Measurements from ENCODE around the gene TCP11L2.
"Not testable (repeated sequence)": the region's sequence is repeated elsewhere in the genome, so short reads cannot be mapped to it uniquely, and the experiment has no call there.

Gene TCP11L2

DNA sequence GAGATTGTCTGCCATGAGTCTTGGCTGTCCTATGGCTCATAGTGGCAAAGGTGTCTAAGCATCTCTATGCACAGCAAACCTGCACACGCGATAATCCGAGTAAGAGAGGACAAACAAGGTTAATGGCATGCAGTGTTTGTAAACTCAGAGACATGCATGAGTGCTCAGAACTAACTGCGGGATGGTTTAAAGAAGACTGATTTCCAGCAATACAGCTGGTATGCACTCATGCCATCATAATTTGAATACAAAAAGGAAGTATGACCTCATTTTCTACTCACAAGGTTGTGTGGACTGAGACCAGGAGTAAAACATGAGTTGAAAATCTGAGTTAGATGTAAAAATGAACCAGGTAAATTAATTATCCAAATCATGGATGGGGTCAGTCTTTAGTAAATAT lies 16.6 kb upstream of the TCP11L2 start:
- DNase-seq: no peak

DNA sequence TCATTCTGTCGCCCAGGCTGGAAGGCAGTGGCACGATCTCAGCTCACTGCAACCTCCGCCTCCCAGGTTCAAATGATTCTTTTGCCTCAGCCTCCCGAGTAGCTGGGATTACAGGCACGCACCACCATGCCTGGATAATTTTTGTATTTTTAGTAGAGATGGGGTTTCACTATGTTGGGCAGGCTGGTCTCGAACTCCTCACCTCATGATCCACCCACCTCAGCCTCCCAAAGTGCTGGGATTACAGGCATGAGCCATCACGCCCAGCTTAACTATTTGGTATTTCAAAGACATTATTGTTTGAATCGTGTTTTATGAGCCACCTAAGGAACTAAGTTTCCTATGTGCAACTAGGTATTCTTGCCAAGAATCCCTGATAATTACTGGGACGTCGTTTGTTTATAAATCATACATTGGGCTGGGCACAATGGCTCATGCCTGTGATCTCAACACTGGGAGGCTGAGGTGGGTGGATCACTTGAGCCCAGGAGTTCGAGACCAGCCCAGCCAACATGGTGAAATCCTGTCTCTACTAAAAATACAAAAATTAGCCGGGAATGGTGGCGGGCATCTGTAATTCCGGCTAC lies 15.9 kb upstream of the TCP11L2 start:
- not testable (repeated sequence) for DNase-seq

DNA sequence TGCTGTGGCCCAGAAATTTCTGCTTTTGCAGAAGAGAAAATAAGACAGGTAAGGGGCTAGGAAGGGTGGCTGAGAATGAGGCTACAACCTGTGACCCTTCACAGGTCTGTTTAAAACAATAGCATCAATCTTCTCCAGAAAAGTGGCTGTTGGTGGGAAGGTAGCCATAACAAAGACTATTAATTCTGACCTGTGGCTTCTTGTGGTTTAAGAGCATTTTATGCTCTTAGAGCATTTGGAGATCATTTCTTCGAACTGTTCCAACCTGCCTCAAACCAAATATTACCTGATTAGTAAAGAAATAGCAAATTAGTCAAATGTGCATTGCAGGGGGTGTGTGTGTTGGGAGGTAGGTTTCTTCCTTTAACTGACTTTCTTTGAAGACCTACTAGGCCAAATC lies 15.2 kb upstream of the TCP11L2 start:
- DNase-seq: no peak

DNA sequence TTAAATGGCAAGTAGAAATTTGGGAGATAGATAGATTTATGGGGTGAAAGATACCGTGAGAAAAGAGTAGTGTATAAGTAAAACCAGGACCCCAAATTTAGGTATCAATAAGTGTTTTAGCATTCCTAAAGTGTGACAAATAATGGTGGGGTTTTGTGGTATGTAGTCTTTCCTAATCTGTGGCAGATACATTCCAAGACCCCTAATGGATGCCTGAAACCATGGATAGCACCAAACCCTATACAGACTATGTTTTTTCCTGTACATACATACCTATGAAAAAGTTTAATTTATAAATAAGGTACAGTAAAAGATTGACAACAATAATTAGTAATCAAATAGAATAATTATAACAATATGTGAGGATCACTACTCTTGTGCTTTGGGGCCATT lies 14.4 kb upstream of the TCP11L2 start:
- DNase-seq: no peak

DNA sequence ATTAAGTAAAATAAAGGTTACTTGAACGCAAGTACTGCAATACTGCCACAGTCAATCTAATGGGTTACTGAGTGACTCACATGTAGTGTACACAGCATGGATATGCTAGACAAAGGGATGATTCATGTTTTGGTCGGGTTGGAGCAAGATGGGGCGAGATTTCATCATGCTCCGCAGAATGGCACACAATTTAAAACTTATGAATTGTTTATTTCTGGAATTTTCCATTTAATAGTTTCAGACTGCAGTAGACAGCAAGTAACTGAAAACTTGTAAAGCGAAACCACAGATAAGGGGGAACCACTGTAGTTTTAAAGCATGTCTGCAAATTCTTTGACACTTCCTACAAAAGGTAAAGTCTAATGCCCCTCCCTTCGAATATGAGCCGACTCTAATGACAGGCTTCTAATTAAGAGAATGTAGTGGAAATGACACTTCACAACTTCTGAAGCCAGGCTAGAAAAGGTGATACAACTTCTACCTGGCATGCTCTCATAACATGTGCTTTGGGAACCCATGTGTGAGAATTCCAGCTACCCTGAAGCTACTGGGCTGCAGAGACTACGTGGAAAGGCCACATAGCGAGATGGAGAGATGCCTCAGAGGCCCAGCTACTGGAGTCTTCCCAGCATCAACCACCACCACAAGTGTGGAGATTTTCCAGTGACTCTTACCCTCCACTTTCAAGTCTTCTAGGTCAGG lies 13.9 kb upstream of the TCP11L2 start:
- no peak for DNase-seq

DNA sequence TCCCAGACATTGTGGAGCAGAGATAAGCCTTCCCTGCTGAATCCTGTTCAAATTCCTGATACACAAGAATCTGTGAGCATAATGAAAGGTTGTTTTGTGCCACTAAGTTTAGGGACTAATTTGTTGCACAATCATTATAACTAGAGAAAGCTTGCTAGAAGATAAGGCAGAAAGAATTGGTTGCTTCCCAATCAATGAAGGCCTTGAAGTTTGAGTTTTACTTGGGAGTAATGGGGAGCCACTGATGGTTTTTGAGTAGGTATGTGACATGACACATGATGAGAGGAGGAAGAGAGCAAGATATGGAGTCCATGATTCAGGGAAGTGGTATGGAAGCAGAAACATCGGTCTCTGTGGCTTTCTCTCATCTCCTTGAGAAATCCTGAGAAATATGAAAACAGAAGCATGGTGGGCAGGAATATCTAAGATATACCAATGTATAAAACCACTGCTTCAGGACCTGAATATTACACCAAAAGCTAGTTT lies 13.3 kb upstream of the TCP11L2 start:
- DNase-seq: no peak

DNA sequence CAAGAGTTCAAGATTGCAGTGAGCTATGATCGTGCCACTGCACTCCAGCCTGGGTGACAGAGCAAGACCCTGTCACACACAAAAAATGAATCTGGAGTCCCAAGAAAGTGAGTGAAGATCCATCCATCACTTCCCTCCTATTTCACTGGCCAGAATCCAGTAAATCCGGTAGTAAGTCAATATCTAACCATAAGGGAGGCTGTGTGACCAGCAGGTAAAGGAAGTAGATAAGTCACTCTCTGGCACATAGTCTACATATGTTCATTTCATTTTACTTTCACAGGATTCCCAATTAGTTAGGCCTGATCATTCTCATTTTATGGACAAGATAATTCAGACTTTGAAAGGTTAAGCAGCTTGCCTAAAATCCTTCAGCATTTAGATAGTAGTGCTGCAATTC lies 11.9 kb upstream of the TCP11L2 start:
- DNase-seq: no peak

DNA sequence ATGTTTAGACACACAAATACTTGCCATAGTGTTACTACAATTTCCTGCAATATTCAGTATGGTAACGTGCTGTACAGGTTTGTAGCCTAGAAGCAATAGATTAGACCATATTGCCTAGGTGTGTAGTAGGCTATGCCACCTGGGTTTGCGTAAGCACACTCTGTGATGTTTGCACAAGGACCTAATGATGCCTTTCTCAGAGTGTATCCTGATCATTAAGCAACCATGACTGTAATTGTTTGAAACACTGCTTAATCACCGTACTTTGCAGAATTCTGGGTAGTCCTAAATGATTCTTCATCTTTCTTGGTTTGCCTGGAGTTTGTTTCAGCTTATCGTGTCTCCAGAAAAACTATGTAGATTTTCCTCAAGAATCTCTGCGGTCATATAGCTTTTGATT lies 11.2 kb upstream of the TCP11L2 start:
- DNase-seq: no peak

DNA sequence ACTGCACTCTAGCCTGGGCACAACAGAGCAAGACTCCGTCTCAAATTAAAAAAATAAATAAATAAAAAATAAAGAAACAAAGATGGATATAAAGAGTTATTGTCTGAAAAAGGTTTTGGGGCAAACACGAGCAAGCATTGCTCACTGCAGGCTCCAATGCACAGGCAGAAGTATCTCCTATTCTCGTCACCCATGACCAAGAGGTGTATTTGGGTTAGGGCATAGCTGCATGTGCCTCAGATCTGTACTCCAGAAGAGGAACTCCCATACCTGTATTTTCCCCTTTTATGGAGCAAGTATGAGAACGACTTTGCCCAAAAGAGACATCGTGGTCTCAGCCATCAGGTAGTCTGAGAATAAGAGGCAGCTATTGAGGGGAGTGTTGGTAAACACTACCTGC lies 10.2 kb upstream of the TCP11L2 start:
- no peak for DNase-seq

DNA sequence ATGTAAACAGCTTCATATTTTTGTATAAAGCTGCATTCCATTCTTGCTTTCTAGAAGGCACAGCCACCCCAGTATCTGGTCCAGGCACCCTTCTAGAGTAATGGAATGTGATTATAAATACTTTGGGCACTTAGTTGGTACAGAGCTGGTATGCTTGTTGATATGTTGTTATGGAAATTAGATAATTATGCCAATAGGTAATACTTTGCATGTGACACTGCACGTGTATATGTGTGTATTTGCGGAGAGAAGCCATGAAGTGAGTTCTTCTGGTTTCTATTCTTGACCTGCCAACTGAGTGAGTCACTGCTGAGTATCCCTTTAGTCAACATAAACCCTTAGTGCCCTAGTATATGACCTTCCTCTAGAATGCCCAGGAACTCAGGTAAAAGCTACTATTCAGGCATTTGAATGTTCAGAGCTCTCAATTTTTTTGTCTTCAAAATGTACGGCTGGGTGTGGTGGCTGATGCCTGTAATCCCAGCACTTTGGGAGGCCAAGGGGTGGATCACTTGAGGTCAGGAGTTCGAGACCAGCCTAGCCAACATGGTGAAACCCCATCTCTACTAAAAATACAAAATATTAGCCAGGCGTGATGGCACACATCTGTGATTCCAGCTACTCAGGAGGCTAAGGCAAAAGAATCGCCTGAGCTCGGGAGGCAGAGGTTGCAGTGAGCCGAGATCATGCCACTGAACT lies 6.2 kb upstream of the TCP11L2 start:
- no peak for DNase-seq

DNA sequence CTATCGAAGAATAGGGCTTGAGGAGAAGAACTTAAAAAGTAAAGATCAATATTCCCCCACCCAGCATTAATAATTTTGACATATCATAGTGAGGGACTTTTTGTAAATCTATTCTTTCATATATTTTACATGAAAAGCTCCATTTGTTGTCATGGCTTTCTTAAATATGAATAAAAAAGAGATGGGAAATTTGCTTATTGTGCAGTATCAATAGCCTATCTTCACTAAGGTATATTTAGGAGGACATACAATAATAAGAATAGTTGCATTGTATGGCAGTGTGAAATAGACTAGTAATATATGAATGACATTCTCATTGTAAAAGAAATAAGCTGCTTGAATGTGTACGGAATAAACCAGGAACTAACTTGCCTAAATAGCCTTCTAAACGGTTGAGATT lies 5.5 kb upstream of the TCP11L2 start:
- DNase-seq: no peak

DNA sequence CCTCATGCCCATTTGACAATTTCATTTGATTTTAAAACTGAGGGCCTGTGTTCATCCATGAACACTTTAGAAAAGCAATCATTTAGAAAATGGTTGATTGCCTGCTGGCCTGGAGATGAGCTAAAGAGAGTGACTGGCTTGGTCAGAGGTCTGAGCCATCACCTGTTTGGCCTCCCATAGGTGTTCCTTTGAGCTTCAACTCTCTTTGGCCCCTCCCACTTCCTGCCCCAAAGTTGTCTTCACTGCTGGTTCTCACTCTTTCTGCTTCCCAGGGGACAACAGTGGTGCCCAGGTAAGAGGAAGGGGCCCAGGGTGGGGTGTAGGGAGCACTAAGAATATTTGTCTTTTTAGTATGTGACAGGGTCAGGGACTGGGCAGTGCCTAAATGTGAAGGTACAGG lies 4.9 kb upstream of the TCP11L2 start:
- DNase-seq: no peak

DNA sequence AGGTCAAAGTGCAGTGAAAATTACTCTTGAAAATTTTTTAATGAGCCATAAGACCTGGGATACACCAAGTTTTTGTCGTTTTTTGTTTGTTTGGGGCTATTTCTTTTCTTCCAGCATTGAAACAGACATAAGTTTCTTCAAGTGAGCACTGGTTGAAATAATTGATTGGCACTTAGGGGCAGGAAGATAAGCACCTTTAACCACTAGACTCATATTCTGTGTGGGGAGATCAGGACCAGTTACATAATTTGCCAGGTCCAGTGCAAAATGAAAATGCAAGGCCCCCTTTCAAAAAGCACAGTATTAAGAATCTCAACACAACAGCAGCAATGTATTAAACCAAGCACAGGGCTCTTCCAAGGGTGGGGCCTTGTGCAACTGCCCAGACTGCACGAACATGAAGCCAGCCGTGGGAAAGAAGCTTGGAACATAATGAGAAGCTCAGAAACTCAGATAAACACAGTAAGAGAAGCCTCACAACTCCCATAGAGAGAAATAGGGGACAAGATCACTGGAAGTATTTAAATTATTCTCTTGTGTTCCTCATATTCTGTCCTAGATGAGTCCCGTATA lies 3.2 kb upstream of the TCP11L2 start:
- no peak for DNase-seq

DNA sequence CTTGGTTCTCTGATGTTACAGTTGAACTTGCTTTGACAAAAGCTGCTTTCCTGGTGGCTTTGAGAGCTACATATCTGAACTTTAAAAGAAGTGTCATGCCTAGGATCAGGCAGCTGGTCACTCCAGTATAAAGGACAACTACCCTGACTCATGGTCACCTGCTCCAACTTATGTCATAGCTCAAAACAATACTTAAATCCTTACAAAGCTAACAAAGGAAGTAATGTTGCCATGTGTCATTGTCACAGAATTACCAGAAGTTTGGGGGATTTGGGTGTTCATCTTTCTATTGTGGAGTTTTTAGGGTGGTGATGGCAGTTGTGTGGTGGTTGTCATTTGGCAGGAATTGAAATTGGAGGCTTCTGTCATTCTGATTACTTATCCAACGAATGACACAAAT lies 1.8 kb upstream of the TCP11L2 start:
- no peak for DNase-seq

DNA sequence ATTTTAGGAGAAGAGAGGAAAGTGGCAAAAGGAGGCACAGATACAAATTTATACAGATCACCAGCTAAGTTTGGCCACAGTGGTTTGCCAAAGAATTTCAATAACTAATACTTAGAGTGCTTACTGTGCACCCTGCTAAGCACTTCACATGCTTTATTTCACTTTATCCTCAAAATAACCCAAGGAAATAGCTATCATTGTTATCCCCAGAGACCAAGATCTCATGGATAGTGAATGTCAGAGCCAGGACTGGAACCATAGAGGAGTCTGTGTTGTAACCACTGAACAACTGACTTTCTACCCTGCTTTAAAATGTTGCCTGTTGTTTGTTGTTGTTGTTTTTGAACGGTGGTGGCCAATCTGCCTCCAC lies 1.3 kb upstream of the TCP11L2 start:
- no peak for DNase-seq

DNA sequence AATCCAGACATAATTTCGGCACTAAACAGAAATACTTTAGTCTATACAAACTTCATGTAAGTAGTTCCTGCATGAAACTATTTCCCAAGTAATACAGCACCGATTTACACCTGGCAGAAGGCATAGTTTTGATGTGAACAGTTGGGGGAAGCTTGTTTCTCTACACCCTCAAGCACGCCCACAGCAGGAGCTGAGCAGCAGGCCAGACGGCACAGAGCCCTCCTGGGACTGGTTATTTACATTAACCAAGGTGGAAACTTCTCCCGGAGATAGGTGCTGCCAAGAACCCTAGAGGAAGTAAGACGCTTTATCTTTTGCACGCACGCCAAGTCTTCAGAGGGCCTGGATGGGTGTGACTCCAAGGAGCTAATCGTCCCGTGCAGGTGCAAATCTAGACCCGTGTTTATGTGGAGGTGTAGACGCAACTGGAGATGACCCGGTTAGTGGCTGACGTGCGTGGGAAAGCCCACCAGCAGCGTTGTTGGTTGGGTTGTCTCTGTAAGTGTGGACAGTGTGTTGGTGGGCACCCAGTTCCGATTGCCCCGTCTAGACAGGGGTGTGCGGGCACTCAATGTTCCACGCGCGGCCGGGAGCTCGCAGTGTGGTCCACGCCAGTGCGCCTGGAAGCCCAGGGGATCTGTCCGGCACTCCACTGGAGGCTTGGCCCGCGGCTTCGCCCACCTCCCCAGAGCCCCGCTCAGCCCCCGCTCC lies 767 bp upstream of the TCP11L2 start:
- peak; percentile 24 for DNase-seq

DNA sequence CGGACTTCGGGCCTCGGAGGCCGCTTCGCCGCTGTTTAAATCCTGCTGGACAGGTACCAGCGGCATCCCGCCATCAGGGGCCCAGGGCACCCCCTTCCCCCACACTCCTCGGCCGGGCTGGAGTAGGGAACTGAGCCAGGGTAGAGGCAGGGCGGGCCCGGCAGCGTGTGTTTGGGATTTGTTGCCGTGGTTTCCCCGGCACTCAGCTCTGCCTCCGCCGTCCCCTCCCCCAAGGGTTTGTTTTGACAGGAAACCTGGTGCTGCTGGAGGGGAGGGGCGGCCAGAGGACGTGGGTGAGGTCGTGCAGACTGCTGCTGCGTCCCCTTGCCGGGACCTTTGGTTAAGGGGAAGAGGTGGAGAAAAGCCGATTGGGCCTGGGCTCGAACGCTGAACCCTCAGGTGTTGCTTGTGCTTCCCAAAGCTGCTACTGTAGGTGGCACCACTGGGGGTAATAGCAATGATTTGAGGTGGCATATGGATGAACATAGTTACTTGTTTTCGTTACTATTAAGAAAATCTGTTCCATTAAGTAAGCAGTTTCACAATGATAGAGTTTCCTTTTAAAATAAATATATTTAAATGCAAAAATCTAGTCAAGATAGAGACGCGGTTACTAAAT lies 778 bp downstream of the TCP11L2 start:
- peak; percentile 10 for DNase-seq

DNA sequence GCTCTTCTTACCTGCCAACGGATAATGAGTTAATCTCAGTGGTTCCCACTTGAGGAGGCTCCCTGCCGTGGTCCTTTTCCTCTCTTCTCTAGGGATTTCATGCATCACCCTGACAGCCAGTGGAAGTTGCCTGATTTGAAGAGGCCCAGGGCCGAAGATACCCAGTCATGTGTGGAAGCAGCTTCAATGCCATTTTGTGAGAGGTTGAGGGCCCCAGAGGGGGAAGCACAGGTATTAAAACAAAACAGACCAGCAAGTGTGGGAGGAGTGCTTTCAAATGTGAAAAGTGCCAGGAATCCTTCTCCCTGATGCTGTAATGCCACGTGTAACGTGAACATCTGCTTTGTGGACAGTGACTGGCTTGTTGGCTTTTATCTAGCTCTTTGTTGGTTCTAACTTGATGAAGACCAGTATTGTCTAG lies 1.5 kb downstream of the TCP11L2 start:
- no peak for DNase-seq

DNA sequence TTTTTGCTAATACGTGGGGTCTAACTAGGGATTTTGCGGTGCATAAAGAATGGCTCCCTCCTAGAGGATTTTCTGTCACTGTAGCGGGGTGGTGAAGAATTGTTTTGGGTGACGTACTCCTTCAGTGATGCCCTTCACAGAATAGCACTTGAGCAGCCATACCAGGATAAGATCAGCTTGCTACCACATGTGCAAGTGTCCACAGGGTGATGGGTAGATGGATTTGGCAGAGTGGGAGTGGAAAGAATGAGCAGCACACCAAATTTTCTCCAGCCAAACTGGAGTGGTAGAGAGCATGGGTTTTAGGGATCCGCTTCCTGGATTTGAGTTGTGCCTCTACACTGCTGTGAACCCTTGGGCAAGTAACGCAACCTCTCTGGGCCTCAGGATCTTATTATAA lies 2.3 kb downstream of the TCP11L2 start:
- DNase-seq: no peak

DNA sequence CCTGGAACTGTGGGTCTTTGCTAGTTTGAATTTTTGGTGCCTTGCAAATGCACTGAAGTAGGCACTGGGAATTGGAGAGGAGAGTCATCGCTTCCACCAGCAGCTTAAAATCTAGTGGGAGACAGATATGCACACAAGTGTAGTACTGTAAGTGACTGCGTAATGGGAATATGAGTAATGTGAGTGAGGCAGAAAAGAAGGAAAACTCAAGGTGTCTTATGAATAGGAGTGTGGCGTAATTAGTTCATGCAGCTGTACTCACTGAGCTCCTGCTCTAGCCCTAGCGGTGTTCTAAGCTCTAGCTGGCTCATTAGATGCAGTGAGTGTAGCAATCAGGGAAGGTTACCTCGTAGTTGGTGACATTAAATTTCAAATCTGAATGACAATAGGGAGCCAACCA lies 2.8 kb downstream of the TCP11L2 start:
- DNase-seq: no peak

DNA sequence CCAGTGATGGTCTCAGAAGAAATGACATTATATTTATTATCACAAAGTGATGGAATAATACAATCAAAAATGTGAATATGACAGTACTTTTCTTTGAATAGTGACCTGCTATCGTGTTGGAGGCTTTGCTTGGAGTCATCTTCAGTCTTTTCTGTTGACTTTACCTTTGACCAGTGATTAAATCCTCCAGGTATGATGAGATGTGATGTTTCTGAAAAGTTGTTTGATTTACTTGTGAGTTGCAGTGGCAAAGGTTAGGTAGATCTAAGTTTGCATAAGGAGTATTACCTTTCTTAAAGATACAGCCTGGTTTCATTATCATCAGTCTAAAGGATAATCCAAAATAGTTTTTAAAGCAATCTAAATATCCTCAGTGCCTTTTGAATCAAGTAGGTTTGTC lies 4.6 kb downstream of the TCP11L2 start:
- no peak for DNase-seq

DNA sequence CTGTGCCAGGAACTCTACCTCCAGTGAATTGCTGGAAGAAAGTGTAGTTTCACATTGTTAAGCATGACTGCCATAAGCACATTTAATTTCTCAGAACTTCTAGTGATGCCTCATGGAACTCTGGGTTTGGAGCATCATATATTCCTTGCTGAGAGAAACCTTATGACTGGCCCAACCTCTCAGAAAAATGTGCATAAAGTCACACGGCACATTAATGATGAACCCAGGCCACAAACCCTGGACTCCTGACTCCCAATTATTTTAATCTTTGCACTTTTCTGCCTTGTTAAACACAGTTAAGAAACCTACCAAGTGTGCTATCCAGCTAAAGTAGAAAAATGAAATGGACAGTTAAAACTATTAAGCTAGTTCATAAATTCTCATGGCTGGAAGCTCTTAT lies 5.6 kb downstream of the TCP11L2 start:
- DNase-seq: no peak

DNA sequence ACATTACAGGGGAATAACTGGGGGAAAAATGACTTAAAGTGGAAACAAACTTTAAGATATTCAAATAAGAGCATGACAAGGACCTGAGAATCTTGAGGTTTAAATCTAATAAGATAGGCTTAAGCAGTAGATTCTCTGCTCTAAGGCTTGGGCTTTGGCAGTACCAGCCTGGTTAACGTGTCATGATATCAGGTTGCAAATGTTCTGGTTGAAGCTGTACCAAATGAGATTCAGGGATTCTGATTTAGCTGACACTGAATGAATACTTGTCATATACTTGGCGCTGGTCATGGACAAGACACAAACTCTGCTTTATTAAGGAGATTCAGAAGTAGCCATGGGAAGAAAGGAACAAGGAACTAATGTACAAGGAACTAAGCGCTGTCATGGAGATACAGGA lies 6.1 kb downstream of the TCP11L2 start:
- DNase-seq: no peak

Measured in DMS79 (cell line).